Heart left ventricle (tissue), 16 donors: ENCODE measurements around the gene CYP46A1. TPM values are rescaled to one million over a fixed set of nuclear protein-coding genes. Genes with fewer than 3 reads are reported as not detected.
A peak's percentile ranks its signal among the peaks of the same experiment; 100 is the strongest.
"Not testable (repeated sequence)": the region's sequence is repeated elsewhere in the genome, so short reads cannot be mapped to it uniquely, and the experiment has no call there.

Experiments
- ATAC-seq, 4 donors: fragments of 200-7000 bp; cut with Tn5 transposase; one replicate each; pipeline ENCODE4 v1.9.1; 2020 to 2022; ENCODE audit warnings: moderate library complexity in 4 of 4, mild to moderate bottlenecking in 3 of 4, moderate number of reproducible peaks in 1 of 4
- DNase-seq, 5 donors: peaks; one replicate each; pipeline ENCODE4 v3.0.0-alpha.2; 2020
- H3K27ac ChIP-seq, 12 donors: fragments of 200-600 bp; sonication (generic) in 4 of 12; one replicate each; pipeline versions ENCODE4 v1.5.0 to v1.8.0; 2016 to 2022; ENCODE audit warnings: mild to moderate bottlenecking in 2 of 12
- H3K27me3 ChIP-seq, 9 donors: fragments of 200-600 bp; sonication (generic) in 2 of 9; one replicate each; pipeline versions ENCODE4 v1.5.1 to v1.8.0; 2016 to 2022; ENCODE audit warnings: mild to moderate bottlenecking in 3 of 9
- H3K36me3 ChIP-seq, 9 donors: fragments of 200-600 bp; sonication (generic) in 2 of 9; one replicate each; pipeline versions ENCODE4 v1.5.0 to v1.8.0; 2018 to 2022; ENCODE audit warnings: mild to moderate bottlenecking in 2 of 9
- H3K4me1 ChIP-seq, 12 donors: fragments of 200-600 bp; sonication (generic) in 4 of 12; one replicate each; pipeline versions ENCODE4 v1.5.0 to v1.8.0; 2016 to 2022; ENCODE audit warnings: mild to moderate bottlenecking in 3 of 12
- H3K4me3 ChIP-seq, 12 donors: fragments of 200-600 bp; sonication (generic) in 4 of 12; one replicate each; pipeline versions ENCODE4 v1.5.0 to v1.8.0; 2017 to 2022; ENCODE audit warnings: mild to moderate bottlenecking in 9 of 12, moderate library complexity in 4 of 12
- H3K9me3 ChIP-seq, 12 donors: fragments of 200-600 bp; sonication (generic) in 4 of 12; one replicate each; pipeline versions ENCODE4 v1.5.0 to v1.8.0; 2016 to 2022; ENCODE audit warnings: mild to moderate bottlenecking in 1 of 12
- POLR2A ChIP-seq, 2 donors: fragments of 450-650 bp; IDR thresholded peaks; one replicate each; pipeline ENCODE4 v1.6.1; 2017; ENCODE audit warnings: antibody characterized with exemption in 2 of 2, mild to moderate bottlenecking in 2 of 2, moderate library complexity in 2 of 2
- WGBS, 4 donors: extraction: QIAGEN DNeasy Blood & Tissue Kit in 2 of 4; methylation state at CpG; one replicate each; pipeline versions ENCODE4 v1.1.5 to v1.1.7; 2013 to 2018; 5-methylcytosine and 5-hydroxymethylcytosine counted together
- intact Hi-C, 10 donors: fragments of 100-400 bp; cut with DNase I; formaldehyde crosslinking; loops; one replicate each; pipeline versions ENCODE4 v1.11.1 to v1.14.2; 2022
- polyA plus RNA-seq, 2 donors: library from polyadenylated mRNA; stranded (reverse); fragments of 200-250 nt; gene quantifications; one replicate each; pipeline ENCODE4 v1.2.3, GENCODE V29; 2013
- total RNA-seq, 9 donors: library from RNA; depleted of rRNA in 2 of 9; stranded (reverse); fragments of >200 nt in 2 of 9; fragmentation: NEBNext Ultra II Directional in 3 of 9; extraction: Animal tissue kit (Norgen Biotek cat#: 25700) in 3 of 9; gene quantifications; one replicate each; pipeline versions ENCODE4 v1.1.0 to v1.2.4, GENCODE V29; 2016 to 2023
- TF ChIP-seq, protein P1 (sequence below), 12 donors: fragments of 200-600 bp; sonication (generic) in 4 of 12; IDR thresholded peaks; one replicate each; pipeline versions ENCODE4 v1.5.0 to v1.8.0; 2018 to 2022; ENCODE audit warnings: antibody characterized with exemption in 12 of 12, mild to moderate bottlenecking in 5 of 12
- donor health status: ischemic (EF 13 %, LVEDD 7.1; RV severe dilation, severe dysfunction).
- donor health status: healthy with polysubstance abuse.
- donor health status: DM: no; HTN: yes; CAD: no.
- donor health status: DM: no; HTN: no; CAD: no.
- donor health status: ischemic (EF 25% LVEDD 6.9; RV normal size, moderate dysfunction).
- donor health status: ischemic (EF 25% LVEDD 5.7; RV mildly dilated, moderate dysfunction).
- donor health status: healthy.
- donor health status: DM: yes; HTN: yes; CAD: no.
- donor health status: ischemic (EF 35%, LVEDD 5.7; RV mildly dilated, moderate dysfunction).
- donor health status: nonischemic (EF 11% LVEDD 7.7; RV severe dilation, severe dysfunction).
- donor health status: DM: yes; HTN: yes; CAD: no.
- donor health status: PGD.
- donor health status: ischemic (EF 29% LVEDD 5.4; RV normal size, mild dysfunction).
- donor health status: nonischemic (EF 23%, LVEDD 6.1; RV moderate dilation, normal function).

The CYP46A1 gene
- total and polyA plus RNA-seq, 11 donors = 1.5 to 8.0 (median 3.4) TPM

DNA sequence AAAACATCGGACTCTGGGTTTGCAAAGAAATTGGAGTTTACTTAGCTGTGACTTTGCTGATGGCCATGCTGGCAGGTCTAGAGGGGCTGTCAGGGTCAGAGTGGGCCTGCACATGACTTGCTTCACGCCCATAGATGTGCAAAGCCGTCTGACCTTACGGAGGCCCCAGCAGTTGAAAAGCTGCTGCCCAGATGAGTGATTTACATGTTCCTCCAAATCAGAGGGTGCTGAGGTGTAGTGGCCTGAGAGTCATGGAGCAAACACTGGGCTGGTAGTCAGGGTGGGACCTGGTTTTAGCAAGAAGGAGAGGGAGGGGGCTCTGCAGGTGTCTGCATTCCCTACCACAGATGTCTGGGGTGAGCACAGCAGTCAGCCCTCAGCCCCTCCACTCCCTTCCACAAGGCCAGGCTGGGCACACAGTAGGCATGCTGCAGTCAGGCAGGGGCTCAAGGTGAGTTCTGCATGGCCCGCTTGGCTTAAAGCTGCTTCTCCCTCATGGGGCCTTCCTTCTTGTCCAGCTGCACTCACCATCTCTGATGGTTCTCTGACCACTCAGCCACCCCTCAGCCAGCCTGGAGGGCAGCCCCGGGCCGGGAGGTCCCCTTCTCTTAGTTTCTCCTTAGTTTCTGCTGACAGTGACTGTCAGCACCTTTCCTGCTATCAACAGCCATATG, 74.9 kb downstream of the CYP46A1 start:
- H3K4me3 ChIP-seq = no peak overlapping the region
- intact Hi-C loops = loop anchor here in 1 of 10 donors (5.0 kb wide), 1 partner anchor 33 kb away; the partner anchor contains the start of gene EML1
- no peaks in the 10 kb centered on the region for H3K36me3 ChIP-seq
- H3K27ac ChIP-seq = peak overlapping the region in 1 of 12 donors; percentile 60
- H3K4me1 ChIP-seq = peaks cover 8 to 58% (median 31%) of the 10 kb centered on the region in 12 donors
- ATAC-seq (no peak), DNase-seq (no peak)
- H3K27me3 ChIP-seq = no peaks in the 10 kb centered on the region
- WGBS, 4 donors = 65 to 77% (median 73%) methylated on average over 6 to 7 of the region's 7 CpGs
- TF ChIP-seq, protein P1, sequence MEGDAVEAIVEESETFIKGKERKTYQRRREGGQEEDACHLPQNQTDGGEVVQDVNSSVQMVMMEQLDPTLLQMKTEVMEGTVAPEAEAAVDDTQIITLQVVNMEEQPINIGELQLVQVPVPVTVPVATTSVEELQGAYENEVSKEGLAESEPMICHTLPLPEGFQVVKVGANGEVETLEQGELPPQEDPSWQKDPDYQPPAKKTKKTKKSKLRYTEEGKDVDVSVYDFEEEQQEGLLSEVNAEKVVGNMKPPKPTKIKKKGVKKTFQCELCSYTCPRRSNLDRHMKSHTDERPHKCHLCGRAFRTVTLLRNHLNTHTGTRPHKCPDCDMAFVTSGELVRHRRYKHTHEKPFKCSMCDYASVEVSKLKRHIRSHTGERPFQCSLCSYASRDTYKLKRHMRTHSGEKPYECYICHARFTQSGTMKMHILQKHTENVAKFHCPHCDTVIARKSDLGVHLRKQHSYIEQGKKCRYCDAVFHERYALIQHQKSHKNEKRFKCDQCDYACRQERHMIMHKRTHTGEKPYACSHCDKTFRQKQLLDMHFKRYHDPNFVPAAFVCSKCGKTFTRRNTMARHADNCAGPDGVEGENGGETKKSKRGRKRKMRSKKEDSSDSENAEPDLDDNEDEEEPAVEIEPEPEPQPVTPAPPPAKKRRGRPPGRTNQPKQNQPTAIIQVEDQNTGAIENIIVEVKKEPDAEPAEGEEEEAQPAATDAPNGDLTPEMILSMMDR (IDR thresholded peaks at IDR 0.05) = no peak
- no peak for TF ChIP-seq POLR2A (IDR thresholded peaks at IDR 0.05)
- no peaks in the 10 kb centered on the region for H3K9me3 ChIP-seq

DNA sequence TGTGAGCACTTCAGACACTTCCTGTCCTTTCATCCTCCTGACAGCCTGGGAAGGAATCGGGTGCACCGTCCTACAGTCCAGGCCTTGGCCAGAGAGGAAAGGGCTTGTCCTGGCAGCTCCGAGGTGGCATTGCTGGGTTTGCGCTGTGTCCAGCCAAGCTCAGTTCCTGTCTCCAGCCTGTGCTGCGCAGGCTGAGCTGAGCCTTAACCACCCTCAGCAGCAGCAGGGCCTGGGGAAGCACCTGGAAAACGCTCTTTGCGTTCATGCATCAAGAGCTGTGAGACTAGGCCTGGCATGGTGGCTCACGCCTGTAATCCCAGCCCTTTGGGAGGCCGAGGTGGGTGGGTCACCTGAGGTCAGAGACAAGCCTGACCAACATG, 75.4 kb downstream of the CYP46A1 start:
- ATAC-seq (peak in 1 of 4 donors; percentile 9), DNase-seq (no peak)
- no peak for TF ChIP-seq POLR2A (IDR thresholded peaks at IDR 0.05)
- TF ChIP-seq, protein P1 (IDR thresholded peaks at IDR 0.05) = no peak
- 36 to 62% (median 55%) methylated on average over 4 to 9 of the region's 9 CpGs for WGBS, 4 donors
- H3K27me3 ChIP-seq = no peaks in the 10 kb centered on the region
- H3K9me3 ChIP-seq = no peaks in the 10 kb centered on the region
- H3K36me3 ChIP-seq = no peaks in the 10 kb centered on the region
- H3K27ac ChIP-seq = peak overlapping the region in 1 of 12 donors; percentile 60
- peaks cover 8 to 53% (median 27%) of the 10 kb centered on the region in 12 donors for H3K4me1 ChIP-seq
- intact Hi-C loops = loop anchor here in 1 of 10 donors (5.0 kb wide), 1 partner anchor 33 kb away; the partner anchor contains the start of gene EML1
- H3K4me3 ChIP-seq = no peak overlapping the region

DNA sequence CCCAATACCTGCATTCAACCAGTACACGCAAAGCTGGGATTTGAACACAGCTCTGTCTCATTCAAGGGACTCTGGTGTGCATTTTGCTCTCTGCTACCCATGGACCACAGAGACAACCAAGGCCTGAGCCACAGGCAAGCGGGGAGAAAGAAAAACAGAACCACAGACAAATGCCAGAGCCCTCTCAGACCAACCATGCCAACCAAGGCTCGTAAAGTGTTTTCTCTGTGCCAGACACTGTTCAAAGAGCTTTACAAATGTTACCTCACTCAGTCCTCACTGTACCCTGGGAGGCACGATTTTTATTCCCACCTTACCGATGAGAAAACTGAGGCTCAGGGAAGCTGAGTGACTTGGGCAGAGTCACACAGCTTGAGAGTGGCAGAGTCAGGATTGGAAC, 76.7 kb downstream of the CYP46A1 start:
- H3K4me1 ChIP-seq = peaks cover 3 to 40% (median 16%) of the 10 kb centered on the region in 12 donors
- DNase-seq = no peak
- intact Hi-C loops = no loop called here

DNA sequence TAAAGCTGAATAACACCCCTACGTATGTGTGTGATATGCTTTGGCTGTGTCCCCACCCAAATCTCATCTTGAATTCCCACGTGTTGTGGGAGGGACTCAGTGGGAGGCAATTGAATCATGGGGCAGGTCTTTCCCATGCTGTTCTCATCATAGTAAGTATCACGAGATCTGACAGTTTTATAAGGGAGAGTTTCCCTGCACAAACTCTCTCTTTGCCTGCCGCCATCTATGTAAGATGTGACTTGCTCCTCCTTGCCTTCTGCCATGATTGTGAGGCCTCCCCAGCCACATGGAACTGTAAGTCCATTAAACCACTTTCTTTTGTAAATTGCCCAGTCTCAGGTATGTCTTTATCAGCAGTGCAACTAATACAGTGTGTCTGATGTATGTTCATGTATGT, 78.8 kb downstream of the CYP46A1 start:
- H3K36me3 ChIP-seq, ATAC-seq, H3K27me3 ChIP-seq, H3K9me3 ChIP-seq, DNase-seq, H3K27ac ChIP-seq, intact Hi-C loops, H3K4me3 ChIP-seq: not testable (repeated sequence)
- 78 to 94% (median 81%) methylated on average over 4 of the region's 4 CpGs for WGBS, 4 donors
- H3K4me1 ChIP-seq = peaks cover 0 to 40% (median 8%) of the 10 kb centered on the region in 12 donors

More for the DNA sequence above, 76.7 kb downstream of the CYP46A1 start:
- no peak overlapping the region for H3K4me3 ChIP-seq
- peak overlapping the region in 1 of 12 donors; percentile 22 for H3K27ac ChIP-seq
- H3K9me3 ChIP-seq = no peaks in the 10 kb centered on the region
- H3K27me3 ChIP-seq = no peaks in the 10 kb centered on the region
- TF ChIP-seq POLR2A (IDR thresholded peaks at IDR 0.05) = no peak
- TF ChIP-seq, protein P1 (IDR thresholded peaks at IDR 0.05) = no peak
- 90 to 94% (median 91%) methylated on average over 5 of the region's 5 CpGs for WGBS, 4 donors
- no peaks in the 10 kb centered on the region for H3K36me3 ChIP-seq
- no peak for ATAC-seq
